GM20000 (cell line): ENCODE results near the gene PTHLH.

Experiments used
- DNase-seq: peaks from one replicate; pipeline ENCODE4 v3.0.0; 2012; ENCODE audit warnings: low spot score
- TF ChIP-seq, protein P1 (sequence below): IDR thresholded peaks from 2 replicates; pipeline ENCODE4 v1.5.1; 2012; ENCODE audit warnings: mild to moderate bottlenecking, control low read depth; ENCODE audit errors: extremely low read depth, missing control alignments

The PTHLH gene

DNA sequence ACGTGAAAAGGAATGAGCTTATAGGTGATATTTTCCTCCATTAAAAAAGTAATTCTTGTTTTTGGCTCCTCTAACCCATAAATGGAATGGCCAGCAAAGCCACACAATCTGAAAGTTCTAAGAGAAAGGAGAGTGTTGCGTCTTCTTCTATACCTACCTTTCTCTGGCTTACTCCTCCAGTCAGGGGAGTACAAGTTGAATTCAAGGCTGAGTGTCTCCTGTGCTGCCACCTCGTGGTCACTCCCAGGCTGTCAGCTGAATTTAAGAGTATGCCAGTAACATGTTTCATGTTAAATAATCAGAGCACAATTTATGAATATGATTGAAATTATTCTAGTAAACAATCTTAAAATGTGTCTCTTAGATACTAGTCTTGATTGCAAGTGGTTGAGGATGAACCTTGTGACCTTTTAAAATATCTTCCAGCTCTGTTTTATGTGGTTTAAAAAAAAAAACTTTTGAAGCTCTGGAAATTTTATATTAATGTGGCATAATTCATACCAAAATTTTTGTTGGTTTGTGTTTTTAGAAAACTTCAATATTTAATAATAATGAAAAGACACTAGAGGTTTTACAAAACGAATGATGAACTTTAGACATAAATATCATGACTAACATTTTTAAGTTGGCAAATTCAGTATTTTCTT is 31.7 kb downstream of the PTHLH start:
- DNase-seq = peak; percentile 66

DNA sequence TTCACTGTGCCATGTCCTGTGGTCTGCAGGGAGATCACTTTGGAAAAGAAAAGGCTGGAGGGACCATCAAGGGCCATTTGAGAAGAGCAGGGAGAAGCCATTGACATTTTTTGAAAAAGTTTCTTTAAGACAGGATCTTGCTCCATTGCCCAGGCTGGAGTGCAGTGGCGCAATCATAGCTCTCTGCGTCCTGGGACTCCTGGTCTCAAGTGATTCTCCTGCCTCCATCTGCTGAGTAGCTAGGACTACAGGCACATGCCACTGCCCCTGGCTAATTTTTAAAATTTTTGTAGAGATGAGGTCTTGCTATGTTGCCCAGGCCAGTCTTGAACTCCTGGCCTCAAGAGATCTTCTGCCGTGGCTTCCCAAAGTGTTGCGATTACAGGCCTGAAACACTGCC is 32.3 kb downstream of the PTHLH start:
- DNase-seq = no peak
- TF ChIP-seq, protein P1, sequence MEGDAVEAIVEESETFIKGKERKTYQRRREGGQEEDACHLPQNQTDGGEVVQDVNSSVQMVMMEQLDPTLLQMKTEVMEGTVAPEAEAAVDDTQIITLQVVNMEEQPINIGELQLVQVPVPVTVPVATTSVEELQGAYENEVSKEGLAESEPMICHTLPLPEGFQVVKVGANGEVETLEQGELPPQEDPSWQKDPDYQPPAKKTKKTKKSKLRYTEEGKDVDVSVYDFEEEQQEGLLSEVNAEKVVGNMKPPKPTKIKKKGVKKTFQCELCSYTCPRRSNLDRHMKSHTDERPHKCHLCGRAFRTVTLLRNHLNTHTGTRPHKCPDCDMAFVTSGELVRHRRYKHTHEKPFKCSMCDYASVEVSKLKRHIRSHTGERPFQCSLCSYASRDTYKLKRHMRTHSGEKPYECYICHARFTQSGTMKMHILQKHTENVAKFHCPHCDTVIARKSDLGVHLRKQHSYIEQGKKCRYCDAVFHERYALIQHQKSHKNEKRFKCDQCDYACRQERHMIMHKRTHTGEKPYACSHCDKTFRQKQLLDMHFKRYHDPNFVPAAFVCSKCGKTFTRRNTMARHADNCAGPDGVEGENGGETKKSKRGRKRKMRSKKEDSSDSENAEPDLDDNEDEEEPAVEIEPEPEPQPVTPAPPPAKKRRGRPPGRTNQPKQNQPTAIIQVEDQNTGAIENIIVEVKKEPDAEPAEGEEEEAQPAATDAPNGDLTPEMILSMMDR = no peak

More for the DNA sequence above, 31.7 kb downstream of the PTHLH start:
- TF ChIP-seq, protein P1 = peak; percentile 57

DNA sequence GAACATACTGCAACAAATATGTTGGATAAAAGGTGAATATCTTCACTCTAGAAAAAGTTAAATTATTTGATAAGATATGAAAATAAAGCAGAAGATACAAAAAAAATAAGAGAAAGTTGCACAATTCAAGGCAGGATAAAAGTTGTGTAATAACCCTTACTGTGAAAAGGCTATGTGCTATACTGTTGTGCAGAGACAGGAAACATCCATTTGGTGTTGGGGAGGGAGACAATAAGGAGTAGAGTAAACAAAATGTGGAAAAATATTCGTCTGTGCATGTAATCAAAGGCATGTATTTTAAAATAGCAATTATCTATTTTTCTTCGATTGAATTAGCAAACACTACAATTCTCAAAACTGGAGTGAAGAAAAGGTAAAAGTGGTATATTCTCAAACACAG is 34.8 kb downstream of the PTHLH start:
- no peak for DNase-seq
- TF ChIP-seq, protein P1 = no peak

DNA sequence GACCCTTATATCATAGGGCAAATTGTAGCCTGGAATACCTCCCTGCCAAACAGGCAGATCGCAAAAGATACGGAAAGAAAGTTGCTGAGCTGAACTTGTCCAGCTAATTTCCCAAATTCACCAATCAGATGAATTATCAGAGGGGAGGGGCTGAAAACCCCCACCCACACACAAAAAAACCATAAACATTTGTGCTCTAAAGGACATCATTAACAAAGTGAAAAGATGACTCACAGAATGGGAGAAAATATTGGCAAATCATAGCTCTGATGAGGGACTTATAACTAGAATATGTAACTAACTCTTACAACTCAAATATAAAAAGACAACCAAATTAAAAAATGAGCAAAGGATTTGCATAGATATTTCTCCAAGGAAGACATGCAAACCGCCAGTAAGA is 36.3 kb downstream of the PTHLH start:
- no peak for DNase-seq
- TF ChIP-seq, protein P1 = no peak

DNA sequence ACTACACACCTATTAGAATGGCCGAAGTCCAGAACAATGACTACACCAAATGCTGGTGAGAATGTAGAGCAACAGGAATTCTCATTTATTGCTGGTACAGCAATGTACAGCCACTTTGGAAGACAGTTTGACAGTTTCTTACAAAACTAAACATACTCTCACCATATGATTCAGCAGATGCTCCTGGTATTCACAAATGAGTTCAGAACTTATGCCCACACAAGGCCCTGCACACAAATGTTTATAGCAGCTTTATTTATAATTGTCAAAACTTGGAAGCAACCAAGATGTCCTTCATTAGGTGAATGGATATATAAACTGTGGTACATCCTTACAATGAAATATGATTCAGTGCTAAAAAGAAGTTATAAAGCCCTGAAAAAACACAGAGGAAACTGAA is 38.3 kb downstream of the PTHLH start:
- TF ChIP-seq, protein P1 = no peak
- no peak for DNase-seq

DNA sequence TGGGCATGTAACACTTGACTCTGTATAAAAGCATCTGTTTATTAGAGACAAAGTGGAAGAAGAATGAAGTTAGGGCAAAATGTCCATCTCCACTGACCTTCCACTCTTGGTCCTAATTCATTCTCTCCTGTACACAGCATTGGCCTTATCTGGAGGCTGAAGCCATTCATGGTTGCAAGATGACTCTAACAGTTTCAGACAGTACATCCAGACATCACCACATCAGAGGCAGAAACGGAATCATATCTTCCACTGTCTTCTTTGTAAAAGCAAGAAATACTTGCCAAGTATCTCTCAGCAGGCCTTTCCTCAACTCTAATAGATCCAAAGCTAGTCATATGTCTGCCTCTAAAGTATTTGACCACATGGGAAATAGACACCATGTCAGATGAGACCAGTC is 41.1 kb downstream of the PTHLH start:
- DNase-seq = no peak
- TF ChIP-seq, protein P1 = no peak

DNA sequence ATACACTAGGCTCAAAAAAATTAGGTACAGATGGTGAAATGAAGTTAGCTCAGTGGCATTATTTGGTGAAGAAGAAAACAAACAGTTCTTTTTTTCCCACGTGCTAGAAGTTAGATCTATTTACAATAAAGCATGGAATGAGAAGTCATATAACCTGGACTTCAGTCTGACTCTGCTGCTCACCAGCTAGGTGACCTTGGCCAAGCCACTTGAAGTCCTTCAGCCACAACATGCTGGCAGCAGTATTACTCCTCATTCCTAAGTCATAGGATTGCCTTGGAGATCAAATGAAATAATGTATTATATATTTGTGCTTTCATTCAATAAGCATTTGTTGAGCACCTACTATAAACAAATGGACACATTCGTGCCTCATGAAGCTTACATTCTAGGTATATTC is 45.2 kb downstream of the PTHLH start:
- DNase-seq = no peak
- TF ChIP-seq, protein P1 = no peak
